Measurements from ENCODE around the gene STARD10. TPM values are rescaled to one million over a fixed set of nuclear protein-coding genes. Genes with fewer than 3 reads are reported as not detected.
A peak's percentile ranks its signal among the peaks of the same experiment; 100 is the strongest.

STARD10 gene
- total and polyA plus RNA-seq, 9 of the 15 experiments (the other 6 are each of a cell fraction or from before 2014, with no cell fraction given), result 0.15 to 52.9 (median 32.3) TPM

- TF ChIP-seq MNT (conservative IDR thresholded peaks at IDR 0.05) (peak in 1 of 2 experiments; percentile 42; a peak in 2 of 4 replicates), ZNF133 (CRISPR knock-in tag; IDR thresholded peaks at IDR 0.05) (no peak), PTBP1 (IDR thresholded peaks at IDR 0.05; ENCODE audit: low read depth, low read length) (0 out of 2 replicates have a peak, but pooled peaks have one; percentile 67), ZNF212 (CRISPR knock-in tag; IDR thresholded peaks at IDR 0.05) (no peak), ZNF655 (CRISPR knock-in tag; IDR thresholded peaks at IDR 0.05) (no peak), ZNF592 (IDR thresholded peaks at IDR 0.05) (0 out of 2 replicates have a peak, but pooled peaks have one; percentile 38), STAG1 (CRISPR knock-in tag; IDR thresholded peaks at IDR 0.05; ENCODE audit: borderline replicate concordance) (peak; percentile 47; the same call in 1 of the 2 replicates), POU5F1 (IDR thresholded peaks at IDR 0.05; ENCODE audit: borderline replicate concordance, low read depth, low read length, partially characterized antibody) (no peak), ESRRA (IDR thresholded peaks at IDR 0.05; ENCODE audit: borderline replicate concordance, low read depth) (no peak), BRD9 (IDR thresholded peaks at IDR 0.05; ENCODE audit: low read depth, partially characterized antibody) (peak; percentile 58), MTA3 (IDR thresholded peaks at IDR 0.05; ENCODE audit: borderline replicate concordance) (no peak), CREM (IDR thresholded peaks at IDR 0.05; ENCODE audit: low read depth) (0 out of 2 replicates have a peak, but pooled peaks have one; percentile 8), PHF21A (IDR thresholded peaks at IDR 0.05; ENCODE audit: borderline replicate concordance, low read depth) (no peak), XRCC5 (IDR thresholded peaks at IDR 0.05; ENCODE audit: low read depth, low read length) (peak; percentile 80; the same call in 1 of the 2 replicates), IFI16 (CRISPR knock-in tag; IDR thresholded peaks at IDR 0.05) (no peak), CHD2 (IDR thresholded peaks at IDR 0.05; ENCODE audit: low read depth, low read length) (no peak), ELF1 (tag; IDR thresholded peaks at IDR 0.05) (0 out of 2 replicates have a peak, but pooled peaks have one; percentile 26), TFE3 (CRISPR knock-in tag; IDR thresholded peaks at IDR 0.05) (no peak), NCOR1 (IDR thresholded peaks at IDR 0.05) (peak; percentile 25; the same call in 1 of the 2 replicates)
Observed at GRCh38 chr11:72724851-72725723, 68.8 kb downstream of the STARD10 start (continued).

Measured in K562 (cell line).